GM18858 (cell line): ENCODE data around the gene RAPGEF4.

Experiments used
- ATAC-seq: cut with Tn5 transposase; IDR thresholded peaks from one replicate; pipeline ENCODE4 v1.9.1; 2021; ENCODE audit not compliant: unreplicated experiment

RAPGEF4 gene

DNA sequence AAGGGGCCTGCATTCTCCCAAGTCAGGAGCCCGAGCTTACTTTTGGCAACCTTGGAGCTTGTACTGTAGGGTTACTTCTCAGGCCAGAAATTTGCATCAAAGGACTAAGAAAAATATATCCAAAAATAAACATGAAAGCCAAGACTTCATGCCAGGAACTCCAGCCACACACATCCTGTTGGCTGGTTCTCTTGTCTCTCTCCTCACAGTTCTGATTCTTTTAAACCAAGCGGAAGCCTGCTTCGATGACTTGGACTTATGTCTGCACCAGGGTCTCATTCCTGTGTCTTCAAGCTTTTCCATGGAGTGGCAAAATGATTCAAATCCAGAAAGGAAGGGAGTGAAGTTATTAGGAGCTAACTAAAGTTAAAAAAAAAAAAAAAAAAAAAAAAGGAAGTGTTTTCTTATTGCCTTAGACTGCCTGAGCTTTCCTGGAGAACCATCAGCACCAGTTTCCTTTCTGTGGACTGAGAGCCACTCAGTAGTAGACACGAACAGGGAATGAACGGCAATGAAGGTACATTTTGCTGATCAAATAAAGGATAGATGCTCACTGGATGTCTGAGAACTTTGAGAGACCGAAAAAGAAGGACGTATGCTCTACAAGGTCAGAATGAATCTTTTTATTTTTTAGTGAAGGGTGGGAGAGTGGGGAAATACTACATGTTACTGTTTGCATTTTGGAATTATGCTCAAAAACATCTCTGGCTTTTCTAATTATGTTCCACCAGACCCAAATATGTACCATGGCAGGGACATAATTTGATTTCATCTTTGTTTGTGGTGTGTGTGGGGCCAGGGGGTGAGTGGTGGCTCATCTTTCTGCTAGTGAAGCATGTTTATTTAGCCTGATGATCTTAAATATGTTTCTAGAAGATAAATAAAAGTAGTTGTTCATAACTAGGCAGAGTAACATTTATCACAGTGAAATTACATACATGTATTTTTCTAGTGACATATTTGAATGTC lies 86.0 kb downstream of the RAPGEF4 start:
- no peak for ATAC-seq

DNA sequence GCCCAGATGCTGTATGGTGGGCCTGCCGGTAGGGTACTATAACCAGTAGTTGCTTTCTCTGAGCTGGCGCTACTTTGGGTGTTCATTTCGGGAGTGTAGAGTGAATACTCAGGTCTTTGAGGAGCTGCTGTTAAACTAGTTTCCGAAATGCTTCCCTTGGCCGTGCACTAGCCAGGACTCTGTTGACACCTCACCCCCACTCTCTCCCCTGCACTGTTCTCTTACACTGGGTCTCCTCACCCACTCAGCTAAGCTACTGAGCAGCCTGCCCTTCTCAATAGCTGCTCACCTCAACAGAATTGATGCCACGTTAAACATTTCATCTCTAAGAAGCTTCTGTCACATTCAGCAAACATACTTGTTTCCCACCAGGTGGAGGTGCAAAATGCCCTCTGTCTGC lies 86.9 kb downstream of the RAPGEF4 start:
- no peak for ATAC-seq

DNA sequence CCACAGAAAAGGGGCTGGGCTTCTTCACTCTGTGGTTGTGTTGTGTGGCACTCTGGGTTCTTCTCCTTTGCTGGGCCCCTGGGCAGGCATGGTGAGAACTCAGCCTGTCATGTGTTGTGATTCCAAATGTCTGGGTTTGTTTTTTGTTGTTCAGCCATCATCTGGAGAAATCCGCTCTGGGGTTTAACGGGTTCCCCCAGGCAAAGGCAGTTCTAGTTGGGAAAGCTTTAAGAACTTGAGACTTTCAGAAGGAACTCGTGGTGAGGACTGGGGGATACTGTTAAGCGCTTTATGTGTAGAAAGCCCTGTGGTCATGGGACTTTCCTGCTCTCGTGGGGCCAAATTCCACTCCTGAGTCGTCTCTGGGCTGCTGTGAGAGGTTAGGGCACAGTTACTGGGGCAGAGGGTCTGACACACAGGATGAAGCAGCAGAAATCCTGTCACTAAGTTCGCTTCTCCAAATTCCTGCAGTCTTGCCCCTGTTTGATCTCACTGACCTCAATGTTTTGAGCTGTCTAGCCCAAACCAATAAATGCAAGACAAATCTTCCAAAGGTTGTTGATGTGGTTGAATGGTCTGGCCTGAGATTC lies 87.7 kb downstream of the RAPGEF4 start:
- no peak for ATAC-seq

DNA sequence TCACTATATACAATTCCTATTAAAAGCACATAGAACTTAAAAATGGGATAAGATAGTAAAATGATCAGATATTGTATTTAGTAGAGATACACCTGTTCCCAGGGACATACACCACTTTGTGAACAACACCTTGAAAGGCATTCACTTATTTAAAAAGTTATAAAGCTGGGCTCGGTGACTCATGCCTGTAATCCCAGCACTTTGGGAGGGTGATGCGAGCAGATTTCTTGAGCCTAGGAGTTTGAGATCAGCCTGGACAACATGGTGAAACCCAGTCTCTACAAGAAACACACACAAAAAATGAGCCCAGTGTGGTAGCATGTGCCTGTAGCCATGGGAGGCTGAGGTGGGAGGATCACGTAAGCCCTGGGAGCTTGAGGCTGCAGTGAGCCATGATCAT lies 90.9 kb downstream of the RAPGEF4 start:
- ATAC-seq, result no peak

DNA sequence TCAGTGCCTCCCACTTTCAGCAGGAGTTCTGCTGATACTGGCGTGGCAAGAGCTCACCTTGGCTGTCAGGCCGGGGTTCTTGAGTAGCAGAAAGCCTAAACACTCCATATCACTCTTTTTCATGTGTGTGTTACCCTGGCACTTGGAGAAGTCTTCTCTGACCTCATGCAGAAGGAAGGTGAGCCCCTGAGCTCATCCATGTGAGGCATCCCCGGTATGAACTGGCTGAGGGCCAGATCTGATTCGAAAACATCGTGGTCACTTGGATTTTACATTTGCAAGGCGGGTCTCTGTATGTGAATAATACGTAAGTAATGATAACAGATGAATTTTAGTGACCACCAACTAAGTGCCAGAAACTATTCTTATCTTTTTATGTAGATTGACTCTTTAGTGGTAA lies 93.6 kb downstream of the RAPGEF4 start:
- ATAC-seq, result no peak

DNA sequence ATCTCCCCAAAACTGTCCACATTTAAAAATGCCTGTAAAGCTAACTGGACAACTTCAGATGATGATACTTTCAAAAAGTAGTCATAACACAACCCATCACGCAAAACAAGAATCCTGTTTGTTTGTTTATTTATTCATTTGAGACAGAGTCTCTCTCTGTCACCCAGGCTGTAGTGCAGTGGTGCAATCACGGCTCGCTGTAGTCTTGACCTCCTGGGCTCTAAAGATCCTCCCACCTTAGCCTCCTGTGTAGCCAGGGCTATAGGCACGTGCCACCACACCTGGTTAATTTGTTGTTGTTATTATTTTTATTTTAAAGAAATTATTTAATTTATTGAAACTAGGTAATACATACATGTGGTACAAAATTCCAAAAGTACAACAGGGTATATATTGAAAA lies 94.8 kb downstream of the RAPGEF4 start:
- ATAC-seq, result no peak

DNA sequence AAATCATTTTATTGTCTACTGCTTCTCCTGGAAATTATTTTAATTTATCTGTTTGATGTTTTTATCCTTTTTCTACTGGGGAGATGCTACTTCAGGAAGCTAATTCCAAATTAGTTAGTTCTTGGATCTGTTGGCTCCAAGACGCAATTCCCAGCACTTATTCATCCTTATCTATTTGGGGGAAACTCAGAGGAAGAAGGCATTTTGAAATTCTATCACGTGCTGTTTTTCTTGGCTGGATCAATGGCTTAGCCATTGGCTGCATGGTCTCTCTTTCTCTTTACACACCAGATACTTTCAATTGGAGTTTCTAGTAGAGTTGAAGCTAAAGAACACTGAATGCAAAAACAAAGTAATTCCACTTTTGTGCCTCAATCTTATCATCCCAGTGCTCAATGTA lies 98.3 kb downstream of the RAPGEF4 start:
- ATAC-seq, result no peak

DNA sequence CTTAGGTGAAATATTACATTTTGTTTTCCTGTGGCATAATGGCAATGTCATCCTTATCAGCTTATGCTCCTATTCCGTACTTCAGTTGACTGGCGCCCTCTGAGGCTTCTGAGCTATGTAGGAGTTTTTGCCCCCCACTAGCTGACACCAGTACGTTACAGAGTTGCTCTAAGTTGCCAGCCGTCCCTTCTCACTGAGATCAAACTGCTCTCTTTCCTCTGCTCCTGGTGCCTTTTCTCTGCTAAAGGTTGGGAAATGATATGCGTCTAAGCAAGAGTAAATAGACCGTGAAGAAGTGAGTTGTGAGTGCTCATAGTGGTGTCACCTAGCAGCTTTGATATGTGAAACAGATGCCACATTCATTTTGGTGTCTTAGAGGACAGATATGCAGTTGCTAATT lies 99.2 kb downstream of the RAPGEF4 start:
- no peak for ATAC-seq

DNA sequence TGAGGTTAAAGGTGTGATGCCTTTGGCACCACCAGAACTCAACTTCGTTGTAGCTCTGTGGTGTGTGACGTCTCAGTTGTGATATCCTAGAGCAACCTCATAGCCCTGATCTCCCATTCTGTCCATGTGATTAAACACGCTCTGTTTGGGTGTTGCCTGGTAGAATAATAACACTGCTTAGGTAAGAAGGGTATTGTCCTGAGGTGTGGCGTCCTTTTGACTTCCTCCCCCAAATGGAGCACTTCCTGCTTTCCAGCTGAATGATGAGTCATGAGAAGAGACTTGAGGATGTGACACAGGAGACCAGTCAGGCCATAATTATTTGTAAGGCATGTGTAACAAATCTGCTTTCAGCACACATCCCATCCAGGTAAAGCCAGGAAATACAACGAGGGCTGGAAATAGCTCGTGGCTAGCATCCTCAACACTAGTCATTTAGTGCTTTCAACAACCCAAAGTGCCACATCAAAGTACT lies 100.7 kb downstream of the RAPGEF4 start:
- ATAC-seq, result no peak

DNA sequence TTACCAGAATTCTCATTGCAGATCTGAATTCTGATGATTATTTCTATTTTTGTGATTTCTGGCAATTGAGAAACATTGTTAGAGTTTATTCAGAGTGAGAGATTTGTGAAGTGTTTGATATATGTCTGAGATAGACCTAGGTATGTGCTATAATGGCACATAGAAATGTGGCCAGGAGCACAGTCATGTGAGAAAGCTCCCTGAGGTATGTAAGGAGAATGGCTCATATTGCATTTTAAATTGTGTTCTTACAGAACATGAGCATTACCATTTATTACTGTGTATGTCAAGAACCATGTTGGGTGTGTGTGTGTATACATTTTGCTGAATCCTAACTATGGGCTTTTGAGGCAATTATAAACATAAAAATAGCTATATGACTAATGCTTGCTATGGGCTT lies 101.2 kb downstream of the RAPGEF4 start:
- no peak for ATAC-seq

DNA sequence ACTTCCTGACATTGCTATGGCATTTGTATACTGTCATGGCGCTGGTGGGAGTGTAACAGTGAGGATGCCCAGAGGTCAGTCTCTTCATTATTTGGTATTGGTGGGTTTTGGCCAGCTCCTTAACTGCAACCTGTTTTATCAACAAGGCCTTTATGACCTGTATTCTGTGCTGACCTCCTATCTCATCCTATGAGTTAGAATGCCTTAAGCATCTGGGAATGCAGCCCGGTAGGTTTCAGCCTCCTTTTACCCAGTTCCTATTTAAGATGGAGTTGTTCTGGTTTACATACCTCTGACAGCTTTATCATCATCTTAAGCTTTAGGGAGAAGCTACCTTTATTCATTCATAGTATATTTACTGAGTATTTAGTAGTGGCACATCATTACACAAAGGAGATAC lies 103.8 kb downstream of the RAPGEF4 start:
- no peak for ATAC-seq

DNA sequence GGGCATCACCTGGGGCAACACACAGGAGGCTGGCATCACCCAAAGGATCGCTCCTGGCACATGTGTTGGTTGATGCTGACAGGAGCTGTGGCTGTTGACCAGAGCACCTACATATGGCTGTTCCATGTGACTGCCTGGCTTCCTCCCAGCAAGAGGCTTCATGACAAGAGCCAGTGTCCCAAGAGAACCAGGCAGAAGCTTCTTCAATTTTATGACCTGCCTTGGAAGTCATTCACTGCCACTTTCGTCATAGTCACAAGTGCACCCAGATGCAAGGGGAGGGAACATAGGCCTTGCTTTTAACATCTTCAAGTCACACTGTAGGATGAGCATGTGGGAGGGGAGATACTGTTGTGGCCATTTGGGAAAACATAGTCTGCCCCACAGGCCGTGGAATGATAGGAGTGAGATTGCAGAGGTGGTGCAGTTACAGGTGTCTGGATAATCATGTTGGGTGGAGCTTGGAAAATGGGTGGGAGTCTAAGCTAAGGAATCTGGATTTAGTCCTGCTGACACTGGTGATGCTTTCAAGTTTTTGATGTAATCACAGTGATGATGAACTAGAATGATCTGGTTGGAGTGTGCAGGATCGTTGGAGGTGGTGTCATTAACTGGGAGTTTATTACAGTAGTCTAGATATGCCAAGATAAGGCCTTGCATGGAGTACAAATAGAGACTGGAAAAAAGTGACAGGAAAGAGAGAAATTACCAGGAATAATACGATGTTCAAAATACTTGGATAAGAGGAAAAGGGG lies 107.0 kb downstream of the RAPGEF4 start:
- no peak for ATAC-seq

DNA sequence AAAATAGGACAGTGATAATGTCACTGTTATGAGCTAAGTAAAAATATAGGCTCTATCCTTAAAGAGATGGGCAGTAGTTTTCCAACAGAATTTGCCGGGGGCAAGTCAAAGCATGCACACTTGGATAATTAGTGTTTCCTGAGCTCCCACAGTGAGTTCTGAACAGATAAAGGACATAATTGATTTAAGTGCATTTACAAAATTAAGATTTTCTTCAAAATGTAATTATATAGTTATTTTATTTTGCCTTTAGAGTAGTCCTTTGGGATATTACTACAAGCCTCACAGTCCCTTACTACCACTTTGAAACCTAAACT lies 107.6 kb downstream of the RAPGEF4 start:
- no peak for ATAC-seq

DNA sequence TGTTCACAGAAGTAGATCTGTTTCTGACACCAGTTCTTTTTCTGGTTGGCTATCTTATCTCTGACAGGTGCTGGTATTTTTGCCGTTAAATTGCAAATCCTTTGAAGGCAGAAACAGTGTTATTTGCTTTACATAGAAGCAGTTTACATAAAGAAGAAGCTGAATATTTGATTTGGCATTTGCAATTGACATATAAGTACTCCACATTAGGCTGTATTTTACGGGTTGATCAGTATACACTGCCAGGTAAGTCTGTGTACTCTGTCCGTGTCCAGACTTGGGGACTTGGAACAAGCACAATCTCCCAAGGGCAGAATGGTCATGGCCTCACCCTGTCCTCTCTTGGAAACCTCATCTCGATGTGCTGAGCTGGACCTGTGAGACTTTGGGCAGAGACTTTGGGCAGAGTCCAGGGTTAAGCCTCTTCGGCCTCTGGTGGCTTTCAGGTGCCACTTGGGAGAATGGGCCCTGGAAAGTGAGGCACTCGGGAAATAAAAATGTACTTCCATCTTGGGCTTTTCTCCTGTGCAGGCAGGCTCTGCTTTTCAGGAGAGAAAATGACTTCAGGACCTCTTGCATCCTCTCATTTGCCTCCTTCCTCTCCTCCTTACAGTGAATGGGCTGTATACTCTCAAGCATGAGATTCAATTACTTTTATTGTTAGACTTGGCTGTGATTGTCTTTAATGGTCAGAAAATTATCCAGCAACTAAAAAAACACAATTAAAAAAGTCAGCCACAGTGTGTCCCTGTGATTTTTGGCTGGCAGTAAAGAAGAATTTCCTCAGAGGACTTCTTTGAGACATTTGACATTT lies 108.5 kb downstream of the RAPGEF4 start:
- no peak for ATAC-seq

DNA sequence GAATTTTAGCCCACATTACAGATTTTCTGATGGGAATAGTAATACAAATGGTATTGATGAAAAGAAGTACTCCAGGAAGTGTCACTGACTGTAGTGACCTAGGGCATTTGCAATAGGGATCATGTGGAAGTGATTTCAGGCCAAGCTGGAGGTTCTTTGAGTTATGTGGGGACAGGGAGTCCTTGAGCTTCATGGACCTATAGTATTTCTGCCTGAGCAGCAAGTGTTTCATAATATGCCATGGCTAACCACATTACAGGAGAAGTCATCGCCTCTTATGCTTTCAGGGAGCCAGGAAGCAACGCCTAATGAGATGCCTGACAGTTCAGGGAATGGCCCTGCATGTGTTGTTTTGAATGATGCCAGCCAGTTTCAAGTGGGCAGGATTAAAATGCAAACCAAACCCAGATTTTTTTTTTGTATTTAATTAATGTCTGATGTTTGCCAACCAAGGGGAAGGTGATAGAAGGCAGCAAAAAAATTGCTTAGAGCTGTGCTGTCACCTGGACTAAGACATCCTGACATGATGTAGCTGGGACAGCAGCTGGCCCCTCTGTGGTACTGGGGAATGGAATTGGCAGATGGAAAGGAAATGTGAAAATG lies 109.5 kb downstream of the RAPGEF4 start:
- ATAC-seq, result no peak

DNA sequence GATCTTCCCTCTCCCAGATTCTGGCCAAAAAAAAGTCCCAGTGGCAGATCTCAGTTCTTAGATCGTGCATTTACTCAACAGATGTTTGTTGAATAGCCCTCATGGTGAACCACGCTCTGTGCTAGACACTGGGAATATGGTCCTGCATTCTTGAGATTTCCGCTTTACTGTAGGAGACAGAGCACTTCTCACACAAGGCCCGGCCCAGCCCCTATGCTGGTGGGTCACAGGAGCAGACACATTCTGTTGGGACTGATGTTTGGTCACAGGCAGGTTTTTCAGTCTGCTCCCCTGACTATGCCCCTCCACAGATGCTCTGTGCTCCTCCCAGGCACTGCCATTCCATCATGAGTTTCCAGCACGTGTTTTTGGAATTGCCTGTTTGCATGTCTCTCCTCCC lies 110.9 kb downstream of the RAPGEF4 start:
- no peak for ATAC-seq

DNA sequence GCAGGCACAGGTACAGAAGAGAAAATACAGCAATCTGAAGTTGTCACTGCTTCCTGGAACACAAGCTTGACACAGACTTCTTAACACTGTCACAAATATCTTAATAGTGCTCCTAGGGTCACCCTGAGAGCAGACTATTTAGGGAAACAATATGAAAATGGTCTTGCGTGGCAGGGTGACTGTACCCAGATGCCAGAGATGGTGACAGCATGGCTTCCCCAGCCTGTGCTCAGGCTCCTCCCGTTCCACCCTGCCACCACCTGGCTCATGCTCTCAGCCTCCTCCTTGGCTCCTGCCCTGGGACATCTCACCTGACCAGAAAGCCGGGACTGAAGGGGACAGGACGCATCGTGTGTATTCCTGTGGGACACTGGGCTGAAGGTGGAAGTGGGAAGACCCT lies 111.5 kb downstream of the RAPGEF4 start:
- no peak for ATAC-seq

DNA sequence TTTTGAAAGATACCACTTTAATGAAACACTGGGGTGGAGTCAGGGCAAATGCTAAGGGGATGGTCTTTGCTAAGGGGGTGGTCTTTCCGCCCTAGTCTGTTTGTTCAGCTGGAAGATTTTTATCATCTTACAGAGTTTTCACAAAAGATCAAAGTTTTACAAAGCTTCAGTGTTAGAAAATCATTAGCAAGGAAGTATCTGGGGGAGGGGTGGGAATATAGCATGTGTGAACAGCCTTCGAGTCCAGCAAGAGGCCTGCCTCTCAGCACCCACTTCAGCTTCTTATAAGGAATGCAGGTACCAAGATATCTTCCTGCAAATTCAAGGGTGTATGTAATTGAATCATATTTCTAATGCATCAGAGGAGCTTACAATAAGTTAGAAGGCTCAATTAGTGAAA lies 112.9 kb downstream of the RAPGEF4 start:
- ATAC-seq, result no peak

DNA sequence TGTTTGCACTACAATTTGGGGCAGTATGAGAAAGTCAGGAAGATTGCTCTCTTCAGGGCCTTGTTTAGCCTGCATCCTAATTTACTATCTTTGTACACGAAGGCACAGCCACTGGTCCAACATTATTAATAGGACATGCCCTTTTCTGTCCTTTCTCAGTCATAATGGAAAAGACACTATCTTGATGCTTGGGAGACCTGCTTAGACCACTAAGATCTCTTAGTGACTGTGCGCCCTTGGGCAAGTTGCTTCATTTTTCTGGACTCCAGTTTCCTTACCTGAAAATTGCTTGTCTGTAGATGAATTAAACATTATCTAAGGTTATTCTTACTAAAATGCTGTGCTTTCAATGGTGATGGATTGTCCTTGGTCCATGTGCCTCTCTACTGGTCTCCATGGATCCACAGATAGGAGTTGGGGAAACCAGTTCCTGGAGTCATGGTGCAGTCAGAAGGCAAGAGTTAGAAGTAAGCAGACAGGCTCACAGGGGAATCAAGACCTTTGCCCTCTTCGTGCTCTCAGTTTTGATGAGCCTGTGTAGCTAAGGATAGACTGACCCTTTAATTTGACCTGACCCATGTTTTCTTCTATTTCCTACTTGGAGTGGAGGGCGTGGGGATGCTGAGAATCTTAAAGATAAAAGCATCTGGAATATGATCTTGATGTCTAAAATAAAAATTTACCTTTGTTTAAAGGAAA lies 114.0 kb downstream of the RAPGEF4 start:
- no peak for ATAC-seq

DNA sequence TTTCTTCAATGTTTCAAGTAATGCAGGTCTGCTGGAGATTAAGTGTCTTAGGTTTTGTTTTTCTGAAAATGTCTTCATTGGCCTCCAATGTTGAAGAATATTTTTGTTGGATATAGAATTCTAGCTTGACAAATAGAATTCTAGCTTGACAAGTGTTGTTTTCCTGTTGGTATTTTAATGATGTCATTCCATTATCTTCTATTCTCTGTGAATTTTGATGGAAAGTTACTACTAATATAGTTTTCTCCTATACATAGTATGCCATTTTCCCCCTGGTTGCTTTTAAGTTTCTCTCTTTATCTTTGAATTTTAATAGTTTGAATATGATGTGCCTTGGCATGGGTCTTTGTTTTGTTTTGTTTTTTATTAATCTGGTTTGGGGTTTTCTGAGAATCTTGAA lies 119.9 kb downstream of the RAPGEF4 start:
- no peak for ATAC-seq
